ENCODE data around the gene RHO.
"Not testable (repeated sequence)": the region's sequence is repeated elsewhere in the genome, so short reads cannot be mapped to it uniquely, and the experiment has no call there.

The RHO gene

GRCh38 chr3:129528589-129529100 lies at the start of gene RHO:
Gene RHO (plus strand): TSS chr3:129528639. CDS start chr3:129528734, 95 bp downstream.
- no peak for DNase-seq

GRCh38 chr3:129481225-129481765 lies 47.1 kb upstream of the RHO start:
- DNase-seq: peak; percentile 39

- DNase-seq: peak; percentile 74
Measured at GRCh38 chr3:129481766-129482332, 46.6 kb upstream of the RHO start.

- peak; percentile 22 for DNase-seq
Measured at GRCh38 chr3:129482721-129483120, 45.7 kb upstream of the RHO start.

GRCh38 chr3:129483870-129484269 lies 44.6 kb upstream of the RHO start:
- peak; percentile 31 for DNase-seq

- DNase-seq: not testable (repeated sequence)
Measured at GRCh38 chr3:129485146-129485545, 43.3 kb upstream of the RHO start.

- no peak for DNase-seq
Measured at GRCh38 chr3:129485721-129486663, 42.4 kb upstream of the RHO start.

GRCh38 chr3:129486664-129487035 lies 41.8 kb upstream of the RHO start:
- no peak for DNase-seq

GRCh38 chr3:129487183-129487867 lies 41.1 kb upstream of the RHO start:
- no peak for DNase-seq

- not testable (repeated sequence) for DNase-seq
Measured at GRCh38 chr3:129487868-129488335, 40.5 kb upstream of the RHO start.

GRCh38 chr3:129489258-129489657 lies 39.2 kb upstream of the RHO start:
- not testable (repeated sequence) for DNase-seq

- DNase-seq: peak; percentile 75
Measured at GRCh38 chr3:129490273-129490675, 38.2 kb upstream of the RHO start.

- DNase-seq: not testable (repeated sequence)
Measured at GRCh38 chr3:129491077-129491476, 37.4 kb upstream of the RHO start.

- no peak for DNase-seq
Measured at GRCh38 chr3:129491794-129492193, 36.6 kb upstream of the RHO start.

GRCh38 chr3:129492691-129493090 lies 35.7 kb upstream of the RHO start:
- DNase-seq: no peak

GRCh38 chr3:129493206-129493605 lies 35.2 kb upstream of the RHO start:
- DNase-seq: no peak

- DNase-seq: not testable (repeated sequence)
Measured at GRCh38 chr3:129494499-129494898, 33.9 kb upstream of the RHO start.

GRCh38 chr3:129495006-129495639 lies 33.3 kb upstream of the RHO start:
- not testable (repeated sequence) for DNase-seq

- not testable (repeated sequence) for DNase-seq
Measured at GRCh38 chr3:129497876-129498275, 30.6 kb upstream of the RHO start.

GRCh38 chr3:129498603-129499488 lies 29.6 kb upstream of the RHO start:
- not testable (repeated sequence) for DNase-seq
